ENCODE measurements around the gene SLC50A1.
A peak's percentile ranks its signal among the peaks of the same experiment; 100 is the strongest.
"Not testable (repeated sequence)": the region's sequence is repeated elsewhere in the genome, so short reads cannot be mapped to it uniquely, and the experiment has no call there.

The SLC50A1 gene

DNA sequence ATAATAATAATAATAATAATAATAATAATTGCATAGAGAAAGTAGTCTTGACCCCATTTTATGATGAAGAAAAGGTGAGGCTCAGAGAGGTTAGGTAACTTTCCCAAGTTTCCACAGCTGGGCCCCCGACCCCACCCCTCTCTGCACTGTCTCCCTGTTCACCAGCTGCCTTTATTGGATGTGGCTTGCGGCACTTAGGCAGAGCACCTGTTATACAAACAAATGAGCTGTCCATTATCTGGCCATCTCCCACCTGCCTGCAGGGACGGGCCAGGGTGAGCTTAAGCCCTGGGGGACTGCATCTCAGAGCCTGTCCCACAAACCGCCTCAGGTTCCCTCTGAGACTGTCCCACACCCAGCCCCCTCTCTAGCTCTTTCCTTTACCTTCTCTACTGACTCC is 18.0 kb upstream of the SLC50A1 start:
- DNase-seq: no peak

DNA sequence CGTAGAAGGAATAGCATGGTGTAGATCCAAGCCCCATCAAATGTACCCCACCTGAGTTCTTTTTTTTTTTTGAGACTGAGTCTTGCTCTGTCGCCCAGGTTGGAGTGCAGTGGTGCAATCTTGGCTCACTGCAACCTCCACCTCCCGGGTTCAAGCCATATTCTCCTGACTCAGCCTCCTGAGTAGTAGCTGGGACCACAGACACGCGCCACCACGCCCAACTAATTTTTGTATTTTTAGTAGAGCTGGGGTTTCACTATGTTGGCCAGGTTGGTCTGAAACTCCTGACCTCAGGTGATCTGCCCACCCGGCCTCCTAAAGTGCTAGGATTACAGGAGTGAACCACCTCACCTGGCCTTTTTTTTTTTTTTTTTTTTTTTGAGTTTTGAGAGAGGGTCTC is 17.6 kb upstream of the SLC50A1 start:
- DNase-seq: not testable (repeated sequence)

DNA sequence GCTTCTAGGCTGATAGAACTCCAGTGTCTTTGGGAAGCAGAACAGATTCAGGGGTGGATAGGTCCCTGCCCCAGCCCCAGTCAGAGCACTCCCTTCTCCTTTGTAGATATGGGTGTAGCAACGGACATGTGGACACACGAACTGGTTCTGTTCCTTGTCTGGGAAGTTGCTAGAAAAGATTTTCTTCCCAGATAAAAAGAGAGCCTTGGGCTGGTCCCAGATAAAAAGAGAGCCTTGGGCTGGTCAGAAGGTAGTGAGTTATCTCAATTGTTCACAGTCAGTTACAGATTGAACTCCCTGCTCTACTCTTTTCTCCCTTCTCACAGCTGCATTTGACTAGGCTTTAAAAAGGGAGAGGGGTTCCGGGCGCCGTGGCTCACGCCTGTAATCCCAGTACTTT is 15.4 kb upstream of the SLC50A1 start:
- DNase-seq: no peak

DNA sequence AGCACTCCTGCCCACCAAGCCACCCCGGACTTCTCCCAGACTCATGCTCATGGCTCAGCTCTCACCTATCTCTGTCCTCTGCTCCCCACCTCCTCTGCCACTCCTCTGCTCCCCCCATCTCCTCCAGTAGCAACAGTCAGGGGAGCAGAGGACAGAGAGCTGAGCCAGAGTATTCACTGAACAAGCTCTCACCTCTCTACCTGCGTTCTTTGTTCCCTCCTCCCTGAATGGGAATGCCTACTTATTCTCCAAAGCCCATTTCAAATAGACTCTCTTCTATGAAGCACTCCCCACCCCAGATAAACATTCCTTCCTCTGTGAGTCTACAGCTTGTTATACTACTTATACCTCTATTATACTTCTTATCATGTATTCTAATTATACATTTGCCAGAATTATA is 14.4 kb upstream of the SLC50A1 start:
- no peak for DNase-seq

DNA sequence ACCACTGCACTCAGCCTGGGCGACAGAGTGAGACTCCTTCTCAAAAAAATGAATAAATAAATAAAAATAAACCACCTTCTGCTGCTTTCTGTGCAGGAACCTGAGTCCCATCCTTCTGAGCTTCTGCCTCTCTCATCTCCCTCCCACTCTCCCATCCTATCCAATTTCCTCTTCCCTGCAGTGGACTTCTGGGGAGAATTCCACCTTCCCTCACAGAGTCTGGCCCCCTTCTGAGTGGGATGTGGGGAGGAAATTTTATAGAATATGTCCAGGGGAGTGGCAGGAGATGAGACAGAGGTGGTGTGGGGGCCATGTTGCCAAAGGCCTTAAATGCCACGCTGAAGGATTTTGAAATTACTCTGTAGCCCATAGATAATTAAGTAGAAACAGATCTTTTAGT is 13.3 kb upstream of the SLC50A1 start:
- DNase-seq: no peak

DNA sequence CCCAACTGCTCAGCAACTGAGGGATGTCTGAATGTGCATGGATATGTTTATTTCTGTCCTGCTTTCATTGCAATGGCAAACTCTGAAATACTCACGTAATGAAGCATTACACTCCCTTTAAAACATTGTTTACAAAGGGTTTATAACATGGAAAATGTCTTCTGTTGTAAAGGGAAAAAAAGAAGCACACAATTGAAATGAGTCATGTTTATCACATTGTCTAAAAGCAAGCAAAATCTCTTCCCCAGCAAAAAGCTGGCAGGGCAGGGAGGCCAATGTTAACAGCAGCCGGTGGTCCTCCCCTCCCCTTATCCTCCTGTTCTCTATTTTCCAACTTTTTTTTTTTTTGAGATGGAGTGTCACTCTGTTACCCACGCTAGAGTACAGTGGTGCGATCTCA is 11.9 kb upstream of the SLC50A1 start:
- DNase-seq: no peak

DNA sequence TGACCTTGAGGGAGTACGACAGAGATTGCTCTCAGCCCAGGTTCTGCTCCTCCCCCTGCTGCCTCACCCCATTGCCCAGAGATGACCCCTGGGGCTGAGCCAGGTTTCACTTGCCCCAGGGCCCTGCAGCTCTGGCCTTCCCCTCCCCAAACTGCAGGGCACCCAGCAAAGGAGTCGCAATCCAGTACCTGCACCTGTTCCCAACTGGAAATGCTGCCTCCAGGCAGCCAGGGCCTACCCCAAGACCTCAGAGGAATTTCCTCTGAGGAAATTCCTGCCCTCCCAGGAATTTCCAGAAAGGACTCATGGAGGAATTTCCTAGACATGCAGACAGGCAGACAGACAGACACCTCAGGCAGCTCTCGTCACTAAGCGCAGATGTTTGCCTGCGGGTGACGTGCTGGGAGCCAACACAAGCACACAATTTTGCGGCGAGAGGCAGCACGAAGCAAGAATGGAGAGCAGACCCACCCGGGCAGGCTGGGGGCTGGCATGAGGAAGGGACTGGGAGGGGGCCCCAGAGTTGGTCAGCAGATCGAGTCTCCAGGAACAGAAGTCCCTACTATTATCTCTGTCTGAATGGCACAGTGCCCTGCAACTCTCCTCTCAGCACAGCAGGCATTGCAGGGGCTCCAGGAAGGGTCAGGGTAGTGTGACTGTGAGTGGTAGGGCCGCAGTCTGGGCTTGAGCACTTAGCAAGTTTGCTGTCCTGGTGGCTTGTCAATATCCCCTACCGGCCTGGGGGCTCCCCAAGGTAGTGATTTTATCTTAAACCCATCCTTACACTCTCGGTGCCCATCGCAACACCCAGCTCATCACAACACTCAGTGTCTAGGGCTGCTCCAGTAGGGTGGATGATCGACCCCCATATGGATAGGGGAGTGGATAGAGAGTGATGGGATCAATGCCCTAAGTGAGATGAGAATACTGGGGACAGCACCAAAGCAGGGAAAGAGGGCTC is 10.9 kb upstream of the SLC50A1 start:
- no peak for DNase-seq

DNA sequence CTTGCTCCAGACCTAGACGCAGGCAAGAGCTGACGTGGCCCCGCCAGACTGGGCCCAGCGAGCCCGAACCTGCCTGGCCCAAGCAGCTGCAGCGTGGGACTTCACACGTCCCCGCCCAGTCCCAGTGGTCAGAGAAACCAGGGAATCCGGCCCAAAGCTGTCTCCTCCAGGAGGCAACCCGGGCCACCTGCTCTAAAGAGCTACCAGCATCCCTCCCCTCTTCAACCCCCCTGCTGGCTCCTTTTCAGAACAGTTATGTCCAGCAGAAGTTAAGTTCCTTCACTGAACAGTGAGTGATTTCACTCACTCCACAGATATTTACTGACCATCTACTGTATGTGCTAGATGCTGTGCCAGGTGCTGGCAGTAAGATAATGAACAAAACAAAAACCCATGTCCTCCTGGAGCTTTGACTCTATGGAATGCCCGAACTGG is 10.1 kb upstream of the SLC50A1 start:
- DNase-seq: no peak

DNA sequence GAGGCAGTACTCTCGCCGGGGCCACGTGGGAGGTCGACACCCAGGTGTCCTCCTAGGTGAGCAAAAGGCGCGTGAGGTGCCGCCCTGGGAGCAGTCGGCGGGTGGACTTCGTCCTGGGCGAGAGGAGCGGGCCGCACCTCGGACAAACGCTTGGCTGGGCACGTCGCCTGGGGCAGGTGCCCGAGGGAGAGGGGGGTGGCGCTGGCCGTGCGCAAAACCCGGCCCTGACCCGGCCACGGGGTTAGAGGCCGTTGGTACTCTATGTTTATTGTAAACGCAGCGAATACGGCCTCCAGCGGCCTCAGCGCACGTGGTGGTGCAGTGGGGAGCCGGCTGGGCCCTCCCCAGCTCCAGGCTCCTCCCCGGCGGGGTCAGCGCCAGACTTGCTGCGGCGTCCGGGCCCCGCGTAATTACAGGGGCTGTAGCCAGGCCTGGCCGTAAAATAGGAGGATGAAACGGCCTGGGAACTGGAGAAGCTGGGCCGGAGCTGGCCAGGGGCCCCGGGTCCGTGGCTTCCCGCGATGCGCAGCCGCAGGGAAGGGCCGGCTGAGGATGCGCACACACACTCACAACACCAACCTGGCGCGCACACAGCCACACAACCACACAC is 9.6 kb upstream of the SLC50A1 start:
- DNase-seq: no peak

DNA sequence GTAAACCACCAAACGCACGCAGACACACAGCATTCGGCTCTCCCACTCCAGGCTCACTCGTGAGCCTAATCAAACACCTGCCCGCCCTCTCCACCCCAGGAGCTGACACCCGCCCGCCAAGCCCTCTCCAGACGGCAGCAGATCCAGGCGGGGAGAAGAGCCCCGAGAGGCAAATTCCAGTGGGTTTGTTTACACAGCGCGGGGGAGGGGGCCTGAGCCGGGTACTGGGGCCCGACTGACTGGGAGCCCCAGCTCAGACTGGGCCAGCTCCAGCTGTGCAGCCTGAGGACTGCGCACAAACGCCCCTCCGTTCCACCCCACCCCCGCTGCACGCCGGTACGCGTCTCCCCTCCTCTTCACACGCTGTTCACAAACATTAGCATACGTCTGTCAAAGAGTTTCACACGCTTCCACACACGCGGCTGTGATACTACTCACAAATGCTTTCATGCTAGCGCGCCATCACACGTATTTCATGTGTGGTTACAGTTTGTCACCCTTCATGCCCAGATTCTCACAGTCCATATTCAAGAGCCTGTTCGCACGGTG is 9.0 kb upstream of the SLC50A1 start:
- DNase-seq: no peak

DNA sequence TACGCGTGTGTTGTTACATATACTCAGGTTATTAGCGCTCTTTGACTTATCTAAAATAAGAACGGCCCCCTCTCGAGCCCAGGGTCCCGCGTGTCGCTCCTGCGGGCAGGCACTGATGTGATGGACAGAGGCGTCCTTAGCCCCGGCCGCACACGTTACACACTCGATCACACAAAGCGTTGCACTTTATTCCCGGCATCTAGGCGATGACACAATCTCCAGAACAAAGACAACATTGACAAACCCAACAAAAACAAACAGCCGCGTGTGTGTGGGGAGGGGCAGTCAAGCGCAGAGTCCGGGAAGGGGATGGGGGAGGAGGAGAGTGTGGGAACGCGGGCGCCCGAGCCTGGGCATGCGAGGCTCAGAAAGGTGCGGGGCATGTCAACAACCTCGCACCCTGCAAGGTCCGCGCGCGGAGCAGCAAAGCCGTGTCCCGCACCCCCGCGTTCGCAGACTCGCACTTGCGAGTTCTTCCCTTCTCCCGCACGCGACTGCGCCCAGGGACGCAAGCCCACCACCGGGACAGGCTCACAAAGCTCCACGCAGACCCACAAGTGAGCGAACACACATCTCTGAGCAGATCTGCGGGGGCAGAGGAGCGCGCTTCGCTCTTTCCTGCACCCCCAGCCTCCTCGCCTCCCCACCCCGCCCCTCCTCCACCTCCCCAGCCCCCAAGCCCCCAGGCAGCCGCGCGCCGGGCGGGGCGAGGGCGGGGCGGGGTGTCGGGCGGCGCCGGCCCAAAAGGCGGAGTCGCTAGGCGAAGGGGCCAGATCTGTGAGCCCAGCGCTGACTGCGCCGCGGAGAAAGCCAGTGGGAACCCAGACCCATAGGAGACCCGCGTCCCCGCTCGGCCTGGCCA is 8.3 kb upstream of the SLC50A1 start, which contains the start of gene EFNA1:
Gene EFNA1 (plus strand): TSS at position 772 of the 862 bp plus-strand sequence. CDS start 102 bp downstream, outside the sequence.
- no peak for DNase-seq

DNA sequence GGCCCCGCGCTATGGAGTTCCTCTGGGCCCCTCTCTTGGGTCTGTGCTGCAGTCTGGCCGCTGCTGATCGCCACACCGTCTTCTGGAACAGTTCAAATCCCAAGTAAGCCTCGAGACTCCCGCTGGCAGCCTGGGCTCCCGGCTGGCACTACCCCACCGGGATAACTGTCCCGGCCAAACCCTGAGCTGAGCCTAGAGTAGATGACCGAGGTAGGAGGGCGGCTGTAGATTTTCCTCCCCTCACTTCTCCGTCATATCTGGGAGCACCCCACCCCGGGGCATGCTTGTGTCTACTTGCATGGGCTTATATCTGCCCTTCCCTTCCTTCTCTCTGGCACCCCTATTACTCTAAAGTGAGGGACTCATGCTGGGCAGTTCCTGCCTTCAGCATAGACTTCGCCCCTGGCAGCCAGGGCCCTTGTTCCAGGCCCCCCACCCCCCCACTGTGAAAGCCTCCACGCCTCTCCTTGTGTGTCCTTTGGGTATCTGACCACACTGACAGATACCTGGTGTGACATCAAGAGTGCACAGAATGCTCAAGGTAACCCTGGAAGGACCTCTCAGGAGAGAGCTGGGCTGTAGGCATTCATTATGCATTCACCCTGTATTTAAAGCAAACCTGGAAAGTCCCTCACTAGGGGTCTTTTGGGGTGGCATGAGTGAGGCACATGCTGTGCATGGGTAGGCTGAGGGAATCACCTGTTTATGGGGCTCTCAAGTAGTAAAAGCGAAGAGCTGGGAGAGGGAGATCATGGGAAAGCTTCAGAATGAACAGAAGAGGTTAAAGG is 7.5 kb upstream of the SLC50A1 start:
- DNase-seq: no peak

DNA sequence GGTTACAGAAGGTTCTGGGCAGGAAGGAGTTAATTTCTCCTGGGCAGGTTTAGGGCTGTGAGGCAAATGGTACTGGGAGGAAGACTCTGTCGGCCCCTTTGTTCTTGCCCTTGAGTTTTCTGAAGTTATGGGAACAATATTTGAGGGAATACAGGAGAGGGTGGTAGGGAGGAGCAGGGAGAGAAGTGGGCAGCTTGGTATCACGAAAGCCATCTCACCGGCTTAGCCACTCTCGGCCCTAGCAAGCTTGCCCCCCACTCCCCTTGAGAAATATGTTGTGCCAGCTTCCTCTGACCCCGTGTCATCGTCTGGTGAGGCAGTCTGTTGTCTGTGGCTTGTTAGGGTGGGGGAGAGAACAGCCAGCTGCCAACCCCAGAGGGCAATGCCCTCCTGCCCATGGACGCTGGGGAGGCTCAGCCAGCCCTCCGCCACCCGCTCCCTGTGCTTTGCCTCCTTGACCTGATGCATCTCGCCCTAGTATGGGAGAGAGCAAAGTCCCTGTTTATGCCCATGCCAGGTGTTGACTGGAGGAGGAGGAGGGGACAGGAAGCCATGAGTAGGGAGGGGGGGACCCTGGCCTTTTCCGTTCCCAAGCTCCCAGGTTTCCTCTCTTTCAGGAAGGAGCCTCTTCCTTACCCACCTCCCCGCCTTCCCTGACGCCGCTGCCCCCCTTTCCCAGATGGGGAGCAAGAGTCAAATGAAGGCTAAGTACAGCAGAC is 6.7 kb upstream of the SLC50A1 start:
- DNase-seq: no peak

DNA sequence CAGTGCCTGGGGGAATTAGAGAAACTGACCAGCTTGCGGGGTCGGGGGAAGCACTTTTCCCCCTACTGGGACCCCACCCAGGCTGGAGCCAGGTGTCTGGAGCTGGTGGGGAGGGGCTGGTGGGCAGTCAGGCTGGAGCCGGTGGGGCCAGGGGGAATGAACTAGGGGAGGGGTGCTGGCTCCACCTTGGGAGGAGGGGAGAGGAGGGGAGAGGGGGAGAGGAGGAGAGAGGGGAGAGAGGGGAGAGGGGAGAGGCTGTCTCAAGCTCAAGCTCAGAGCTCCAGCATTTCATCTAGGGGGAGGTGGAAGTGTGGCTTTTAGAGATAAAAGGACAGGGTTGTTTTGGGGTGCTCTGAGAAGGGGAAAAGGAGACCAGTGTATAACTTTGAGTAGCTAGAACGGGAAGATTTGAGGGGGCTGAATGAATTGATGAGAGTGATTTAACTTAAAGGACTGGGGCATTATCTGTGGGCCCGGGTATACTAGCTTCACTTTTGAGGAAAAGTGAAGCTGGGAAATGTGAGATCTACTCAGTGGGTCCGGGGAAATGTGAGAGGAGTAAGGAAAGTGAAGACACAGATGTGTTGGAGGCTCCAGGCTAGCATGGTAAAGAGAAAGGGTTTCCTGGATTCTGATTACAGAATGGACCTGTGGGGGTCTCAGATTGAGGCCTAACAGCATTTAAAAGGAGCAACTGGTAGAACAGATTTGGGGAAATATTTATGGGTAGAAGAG is 5.2 kb upstream of the SLC50A1 start:
- no peak for DNase-seq

DNA sequence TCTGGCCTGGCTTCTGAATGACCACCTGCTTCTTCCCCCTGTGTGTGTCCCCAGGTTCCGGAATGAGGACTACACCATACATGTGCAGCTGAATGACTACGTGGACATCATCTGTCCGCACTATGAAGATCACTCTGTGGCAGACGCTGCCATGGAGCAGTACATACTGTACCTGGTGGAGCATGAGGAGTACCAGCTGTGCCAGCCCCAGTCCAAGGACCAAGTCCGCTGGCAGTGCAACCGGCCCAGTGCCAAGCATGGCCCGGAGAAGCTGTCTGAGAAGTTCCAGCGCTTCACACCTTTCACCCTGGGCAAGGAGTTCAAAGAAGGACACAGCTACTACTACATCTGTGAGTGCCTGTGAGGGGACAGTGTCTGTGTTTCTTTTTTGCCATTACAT is 4.4 kb upstream of the SLC50A1 start:
- no peak for DNase-seq

DNA sequence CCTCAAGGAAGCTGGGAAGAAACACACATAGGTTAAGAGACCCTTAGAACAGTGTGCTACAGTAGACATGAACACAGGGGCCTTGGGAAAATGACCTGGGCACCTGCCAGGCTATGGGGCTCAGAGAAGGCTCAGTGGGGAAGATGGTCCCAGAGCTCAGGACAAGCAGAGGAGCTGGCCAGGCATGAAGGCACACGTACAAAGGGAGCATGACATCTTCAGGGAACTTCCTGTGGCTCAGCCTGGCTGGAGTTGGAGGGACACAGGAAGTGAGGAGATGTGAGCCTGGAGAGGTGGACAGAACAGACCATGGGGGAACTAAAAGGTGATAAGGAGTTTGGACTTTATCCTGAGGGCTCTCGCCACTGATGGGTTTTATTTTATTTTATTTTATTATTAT is 3.8 kb upstream of the SLC50A1 start:
- DNase-seq: no peak

DNA sequence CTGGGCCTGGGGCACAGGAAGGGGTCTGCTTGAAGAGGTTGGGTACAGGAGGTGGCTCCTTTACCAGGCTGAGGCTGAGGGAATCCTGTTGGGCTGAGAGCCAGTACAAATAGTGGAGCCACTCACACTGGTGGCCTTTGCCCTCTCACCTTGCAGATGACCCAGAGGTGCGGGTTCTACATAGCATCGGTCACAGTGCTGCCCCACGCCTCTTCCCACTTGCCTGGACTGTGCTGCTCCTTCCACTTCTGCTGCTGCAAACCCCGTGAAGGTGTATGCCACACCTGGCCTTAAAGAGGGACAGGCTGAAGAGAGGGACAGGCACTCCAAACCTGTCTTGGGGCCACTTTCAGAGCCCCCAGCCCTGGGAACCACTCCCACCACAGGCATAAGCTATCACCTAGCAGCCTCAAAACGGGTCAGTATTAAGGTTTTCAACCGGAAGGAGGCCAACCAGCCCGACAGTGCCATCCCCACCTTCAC is 1.8 kb upstream of the SLC50A1 start:
- no peak for DNase-seq

DNA sequence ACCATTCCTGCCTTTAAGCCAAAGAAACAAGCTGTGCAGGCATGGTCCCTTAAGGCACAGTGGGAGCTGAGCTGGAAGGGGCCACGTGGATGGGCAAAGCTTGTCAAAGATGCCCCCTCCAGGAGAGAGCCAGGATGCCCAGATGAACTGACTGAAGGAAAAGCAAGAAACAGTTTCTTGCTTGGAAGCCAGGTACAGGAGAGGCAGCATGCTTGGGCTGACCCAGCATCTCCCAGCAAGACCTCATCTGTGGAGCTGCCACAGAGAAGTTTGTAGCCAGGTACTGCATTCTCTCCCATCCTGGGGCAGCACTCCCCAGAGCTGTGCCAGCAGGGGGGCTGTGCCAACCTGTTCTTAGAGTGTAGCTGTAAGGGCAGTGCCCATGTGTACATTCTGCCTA is 1.3 kb upstream of the SLC50A1 start:
- no peak for DNase-seq

DNA sequence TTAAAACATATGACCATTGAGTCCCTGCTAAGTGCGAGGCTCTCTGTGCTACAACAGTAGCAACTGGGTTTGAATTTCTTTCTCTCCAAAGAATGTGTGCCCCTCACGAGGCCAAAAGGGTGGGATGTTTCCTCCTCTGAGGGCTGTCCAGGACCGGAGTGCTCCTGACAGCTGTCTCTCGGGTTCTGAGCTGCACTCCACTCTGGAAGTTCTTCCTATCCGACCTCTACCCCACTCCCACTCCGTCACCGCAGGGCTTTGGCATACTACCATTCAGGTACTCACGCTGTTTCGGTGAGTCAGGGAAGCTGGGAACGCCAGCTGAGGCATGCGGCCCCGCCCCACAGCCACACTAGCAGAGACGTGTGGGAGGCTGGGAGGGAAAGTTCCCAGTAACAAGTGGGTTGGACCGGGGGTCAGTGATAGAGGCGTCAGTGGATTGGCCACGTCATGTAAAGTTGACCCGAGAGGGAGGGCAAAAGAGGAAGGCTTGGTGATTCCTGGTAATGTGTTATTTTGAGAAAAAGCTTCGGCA is 705 bp upstream of the SLC50A1 start:
- peak; percentile 89 to 92 for DNase-seq

DNA sequence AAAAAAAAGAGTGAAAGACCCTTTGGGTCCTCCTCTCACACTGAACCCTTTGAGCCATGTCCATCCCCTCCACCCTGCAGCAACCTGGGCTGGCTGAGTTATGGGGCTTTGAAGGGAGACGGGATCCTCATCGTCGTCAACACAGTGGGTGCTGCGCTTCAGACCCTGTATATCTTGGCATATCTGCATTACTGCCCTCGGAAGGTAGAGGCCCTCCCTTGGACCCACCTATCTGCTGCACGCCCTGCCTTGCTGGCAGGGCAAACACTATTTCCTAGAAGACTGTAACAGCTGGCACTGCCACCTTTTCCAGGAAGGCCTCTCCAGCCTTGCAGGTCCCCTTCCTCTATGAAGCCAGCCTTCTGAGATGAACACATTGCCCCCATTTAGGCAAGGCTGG is 1.1 kb downstream of the SLC50A1 start:
- no peak for DNase-seq
